Stimulated activated CD8-positive, alpha-beta memory T cell treated with anti-CD3 and anti-CD28 coated beads, Interleukin-2, amount 100 ng/mL, for 1 hour (primary cell): ENCODE results near the gene EMID1.

Source experiments
- DNase-seq, 2 donors: peaks; one replicate each; pipeline ENCODE4 v3.0.0-alpha.2; 2020; ENCODE audit warnings: low read depth in 2 of 2

Gene EMID1

DNA sequence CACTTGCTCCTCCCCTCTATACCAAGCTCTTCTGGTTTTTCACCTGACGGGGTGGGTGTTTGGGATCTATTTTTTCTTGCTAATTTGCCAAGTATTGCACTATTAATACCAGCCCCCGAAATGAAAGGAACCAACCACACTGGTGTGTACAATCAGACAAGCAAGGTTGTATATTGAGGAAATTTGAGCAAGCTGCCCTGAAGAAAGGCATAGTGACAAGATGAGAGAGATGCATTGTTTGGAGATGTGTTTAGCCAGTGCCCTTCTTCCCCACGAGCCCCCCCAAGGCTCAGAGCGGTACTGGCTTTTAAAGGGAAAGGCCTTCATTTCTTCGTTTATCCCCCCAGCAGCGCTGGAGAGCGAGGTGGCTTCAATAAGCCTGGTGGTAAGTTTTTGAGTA lies 85.5 kb downstream of the EMID1 start:
- DNase-seq: no peak

DNA sequence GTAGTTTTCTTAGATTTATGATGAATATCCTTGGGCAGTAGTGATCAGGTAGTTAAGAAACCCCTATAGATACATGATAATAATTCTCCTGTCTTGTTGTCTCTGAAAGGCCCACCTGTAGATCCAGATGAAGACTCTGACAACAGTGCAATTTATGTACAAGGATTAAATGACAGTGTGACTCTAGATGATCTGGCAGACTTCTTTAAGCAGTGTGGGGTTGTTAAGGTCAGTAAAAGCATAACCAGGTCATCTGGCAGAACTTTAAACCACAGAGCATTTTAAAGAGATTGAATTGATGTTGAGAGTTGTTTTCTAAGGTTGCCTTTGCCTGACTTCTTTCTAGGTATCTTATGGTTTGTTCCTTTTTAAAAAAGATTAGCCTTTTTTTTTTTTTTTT lies 86.7 kb downstream of the EMID1 start:
- DNase-seq: no peak

DNA sequence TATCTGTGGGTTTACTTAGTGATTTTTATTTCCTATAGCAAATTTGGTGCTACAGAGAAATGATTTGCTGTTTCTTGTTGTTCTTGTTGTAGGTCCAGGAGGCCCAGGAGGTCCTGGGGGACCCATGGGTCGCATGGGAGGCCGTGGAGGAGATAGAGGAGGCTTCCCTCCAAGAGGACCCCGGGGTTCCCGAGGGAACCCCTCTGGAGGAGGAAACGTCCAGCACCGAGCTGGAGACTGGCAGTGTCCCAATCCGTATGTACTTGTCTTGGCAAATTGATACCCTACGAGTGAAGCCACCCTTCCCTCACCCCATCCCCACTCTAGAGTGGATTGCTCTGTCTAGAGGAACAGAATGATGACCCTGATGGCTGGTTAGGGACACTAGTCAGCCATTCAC lies 92.9 kb downstream of the EMID1 start:
- DNase-seq: no peak

DNA sequence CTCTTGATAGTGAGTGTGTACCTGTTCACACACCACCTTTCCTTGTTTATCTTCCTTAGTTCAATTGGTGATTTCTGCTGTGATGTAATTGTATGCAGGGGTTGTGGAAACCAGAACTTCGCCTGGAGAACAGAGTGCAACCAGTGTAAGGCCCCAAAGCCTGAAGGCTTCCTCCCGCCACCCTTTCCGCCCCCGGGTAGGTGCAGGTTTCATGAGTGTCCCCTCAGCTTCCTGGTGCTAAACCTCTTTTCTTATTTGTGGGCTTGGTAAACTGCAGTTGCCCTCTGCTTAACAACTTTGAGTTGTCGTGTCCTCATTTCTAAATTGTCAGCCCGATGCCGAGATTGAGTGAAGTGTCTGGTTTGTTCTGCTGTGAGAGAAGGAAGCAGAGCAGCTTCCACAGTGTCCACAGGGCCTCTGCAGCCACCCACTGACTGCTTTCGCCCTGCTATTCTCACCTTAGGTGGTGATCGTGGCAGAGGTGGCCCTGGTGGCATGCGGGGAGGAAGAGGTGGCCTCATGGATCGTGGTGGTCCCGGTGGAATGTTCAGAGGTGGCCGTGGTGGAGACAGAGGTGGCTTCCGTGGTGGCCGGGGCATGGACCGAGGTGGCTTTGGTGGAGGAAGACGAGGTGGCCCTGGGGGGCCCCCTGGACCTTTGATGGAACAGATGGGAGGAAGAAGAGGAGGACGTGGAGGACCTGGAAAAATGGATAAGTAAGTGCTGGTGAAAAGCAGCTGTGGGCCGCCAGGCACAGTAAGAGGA lies 93.6 kb downstream of the EMID1 start:
- no peak for DNase-seq

DNA sequence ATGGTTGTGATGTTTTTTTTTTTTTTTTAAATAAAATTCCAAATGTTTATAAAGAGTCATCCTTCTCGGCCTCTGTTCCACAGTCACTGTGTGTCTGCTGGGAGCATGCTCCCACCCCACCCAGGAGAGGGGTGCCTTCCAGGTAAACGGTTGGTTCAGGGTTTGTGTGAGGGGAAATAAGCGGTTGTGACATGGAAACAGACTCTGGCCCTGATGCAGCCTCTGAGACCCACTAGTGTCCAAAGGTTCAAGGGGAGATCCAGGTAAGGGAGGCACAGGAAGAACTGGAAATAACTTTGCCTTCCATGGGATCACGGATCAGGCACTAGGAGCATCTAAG lies 94.7 kb downstream of the EMID1 start:
- no peak for DNase-seq

DNA sequence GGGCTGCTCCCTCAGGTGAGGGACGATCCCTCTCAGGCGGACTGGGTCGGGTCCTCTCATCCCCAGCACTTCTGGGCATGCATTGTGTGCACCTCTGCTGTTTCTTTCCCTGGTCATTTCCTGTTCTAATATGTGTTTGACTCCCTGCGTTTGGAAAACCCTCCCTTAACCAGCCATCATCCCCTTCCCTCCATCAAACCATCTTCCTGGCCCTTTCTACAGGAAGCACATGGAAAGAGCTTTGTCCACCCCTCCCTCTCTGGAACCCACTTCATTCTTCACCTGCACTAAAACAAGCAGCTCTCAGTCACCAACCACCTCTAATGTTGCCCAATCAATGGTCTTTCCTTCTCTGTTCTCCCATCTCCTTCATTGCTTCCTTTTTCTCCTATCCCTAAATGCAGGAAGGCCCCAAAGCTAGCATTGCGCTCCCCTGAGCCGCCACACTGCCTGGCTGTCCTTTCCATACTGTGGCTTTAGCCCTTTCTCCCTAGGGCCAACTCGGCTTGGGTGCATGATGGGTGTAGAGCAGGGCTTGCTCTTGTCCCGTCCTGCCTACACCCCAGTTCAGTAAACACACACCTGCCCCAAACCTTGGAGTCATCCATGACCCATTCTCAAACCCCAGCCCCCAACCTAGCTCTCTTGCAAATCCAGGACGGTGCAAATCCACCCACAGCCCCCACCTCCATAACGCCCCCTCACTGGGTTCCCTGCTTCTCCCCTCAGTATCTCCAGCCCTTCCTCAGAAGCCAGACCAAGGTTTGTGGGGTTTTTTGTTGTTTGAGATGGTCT lies 95.3 kb downstream of the EMID1 start:
- DNase-seq: no peak

DNA sequence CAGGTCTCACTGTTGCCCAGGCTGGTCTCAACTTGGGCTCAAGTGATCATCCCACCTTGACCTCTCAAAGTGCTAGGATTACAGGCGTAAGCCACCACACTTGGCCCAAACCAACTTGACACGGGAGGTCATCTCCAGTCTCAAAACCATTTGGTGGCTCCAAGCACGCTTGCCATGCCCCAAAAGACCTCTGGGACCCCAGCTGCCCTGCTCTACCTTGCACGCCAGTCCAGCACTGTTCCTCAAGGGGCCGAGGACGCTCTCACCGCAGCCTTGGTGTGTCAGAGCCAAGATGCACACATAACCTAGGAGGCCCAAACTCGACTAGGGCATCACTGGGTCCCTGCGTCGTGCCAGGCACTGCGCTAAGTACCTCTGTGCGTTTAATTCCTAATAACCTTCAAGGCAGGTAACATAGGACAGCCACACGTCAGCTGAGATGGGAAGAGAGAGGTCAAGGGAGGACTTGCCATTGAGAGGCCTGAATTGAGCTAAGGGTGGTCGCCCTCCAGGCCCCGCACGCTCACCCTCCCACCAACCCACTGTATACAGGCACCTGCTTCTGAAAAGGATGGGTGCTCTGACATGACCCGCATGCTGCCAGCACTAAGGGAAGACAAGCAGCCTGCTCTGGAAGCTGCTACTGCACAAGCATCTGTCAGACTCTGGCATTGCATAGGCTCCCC lies 96.2 kb downstream of the EMID1 start:
- no peak for DNase-seq

DNA sequence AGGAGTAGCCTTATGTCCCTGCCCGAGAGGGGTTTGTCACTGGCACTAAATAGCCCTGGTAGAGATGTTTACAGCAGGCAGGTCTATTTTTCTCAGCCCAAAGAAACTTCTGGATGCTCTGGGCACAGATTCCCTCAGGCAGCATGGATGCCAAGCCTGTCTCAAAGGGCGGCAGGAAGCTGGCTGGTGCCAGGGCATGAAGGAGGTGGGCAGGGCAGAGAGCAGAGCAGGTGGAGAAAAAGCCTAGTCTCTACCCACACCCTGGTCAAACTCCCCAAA lies 96.6 kb downstream of the EMID1 start:
- no peak for DNase-seq

DNA sequence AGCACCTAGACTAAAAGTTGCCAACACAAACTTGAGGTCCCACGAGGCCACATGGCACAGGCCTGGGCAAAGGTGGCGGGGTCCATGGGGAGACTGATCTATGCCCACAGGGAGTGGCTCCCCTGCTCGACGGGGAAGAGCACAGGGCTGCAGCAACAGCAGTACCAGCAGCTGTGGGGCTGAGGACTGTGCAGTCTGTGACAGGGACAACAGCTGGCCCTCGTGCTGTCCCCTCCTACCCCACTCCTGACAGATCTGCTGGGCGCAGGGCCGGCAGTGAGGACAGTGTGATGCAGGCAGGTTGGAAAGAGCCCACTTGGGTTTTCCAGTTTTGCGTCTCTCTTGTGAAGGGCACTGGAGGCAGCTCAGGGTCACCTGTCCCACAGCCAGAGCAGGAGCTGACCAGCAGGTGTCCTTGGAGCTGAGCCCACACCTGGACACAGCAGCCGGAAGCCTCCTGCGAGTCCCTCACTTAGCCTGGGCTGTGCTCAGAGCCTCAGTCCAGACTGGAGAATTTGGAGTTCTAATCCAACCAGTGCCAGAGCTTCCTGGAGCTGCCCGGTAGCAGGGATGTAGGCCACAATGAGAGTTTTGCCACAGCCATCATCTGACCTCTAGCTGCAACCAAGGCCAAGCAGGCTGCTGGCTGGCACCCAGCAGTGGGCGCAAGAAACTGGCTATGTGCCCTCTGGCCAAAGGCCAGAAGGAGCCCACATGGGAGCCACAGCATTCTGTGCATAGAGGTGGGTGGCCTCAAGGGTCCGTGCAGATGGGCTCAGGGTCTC lies 97.2 kb downstream of the EMID1 start:
- DNase-seq: no peak

DNA sequence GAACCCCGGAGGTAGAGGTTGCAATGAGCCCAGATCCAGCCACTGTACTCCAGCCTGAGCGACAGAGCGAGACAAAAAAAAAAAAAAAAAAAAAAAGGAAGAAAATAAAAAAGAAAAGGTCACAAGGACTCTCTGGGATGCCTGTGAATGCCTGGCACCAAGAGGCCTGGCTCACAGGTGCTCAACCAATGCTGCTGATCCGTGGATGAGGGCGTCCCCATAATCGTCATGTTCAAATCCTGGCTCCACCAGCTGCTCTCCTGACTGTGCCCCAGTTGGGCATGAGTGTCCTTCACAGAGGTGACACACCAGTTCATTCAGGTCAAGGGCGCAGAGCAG lies 100.1 kb downstream of the EMID1 start:
- no peak for DNase-seq

DNA sequence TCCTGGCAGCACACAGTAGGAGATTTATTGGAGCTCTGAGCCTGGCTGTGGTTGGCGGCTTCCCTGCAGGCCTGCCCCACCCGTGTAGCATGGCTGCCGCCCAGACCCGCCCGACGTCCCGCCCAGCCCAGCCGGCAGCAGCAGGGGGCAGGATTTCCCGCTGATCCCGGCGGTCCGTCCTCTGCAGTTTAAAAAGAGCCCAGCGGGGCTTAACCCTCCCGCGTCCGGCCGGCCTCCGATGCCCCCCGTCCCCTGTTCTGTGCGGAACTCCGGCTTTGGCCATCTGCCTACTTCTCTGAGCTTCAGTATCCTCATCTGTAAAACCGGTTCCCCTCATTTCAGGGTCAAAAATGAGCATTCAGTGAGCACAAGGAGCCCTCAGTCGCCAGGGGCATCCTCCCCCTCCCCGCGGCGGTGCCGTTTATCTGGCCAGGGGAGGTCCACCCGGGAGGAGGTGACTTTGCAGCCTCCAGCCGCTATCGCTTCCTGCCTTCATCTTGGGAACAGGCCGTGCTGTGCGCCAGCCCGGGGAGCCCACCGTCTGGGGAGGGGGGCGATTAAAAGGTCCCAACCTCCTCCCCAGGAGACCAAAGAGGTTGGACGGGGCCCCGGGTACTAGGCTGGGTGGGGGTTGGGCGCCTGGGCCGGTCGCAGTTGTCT lies 100.6 kb downstream of the EMID1 start, which contains the start of gene GAS2L1:
GAS2L1 (plus strand) TSS at position 476 of the 660 bp plus-strand sequence. CDS start 1,456 bp downstream, outside the sequence.
- DNase-seq: peak in 1 of 2 donors; percentile 16

DNA sequence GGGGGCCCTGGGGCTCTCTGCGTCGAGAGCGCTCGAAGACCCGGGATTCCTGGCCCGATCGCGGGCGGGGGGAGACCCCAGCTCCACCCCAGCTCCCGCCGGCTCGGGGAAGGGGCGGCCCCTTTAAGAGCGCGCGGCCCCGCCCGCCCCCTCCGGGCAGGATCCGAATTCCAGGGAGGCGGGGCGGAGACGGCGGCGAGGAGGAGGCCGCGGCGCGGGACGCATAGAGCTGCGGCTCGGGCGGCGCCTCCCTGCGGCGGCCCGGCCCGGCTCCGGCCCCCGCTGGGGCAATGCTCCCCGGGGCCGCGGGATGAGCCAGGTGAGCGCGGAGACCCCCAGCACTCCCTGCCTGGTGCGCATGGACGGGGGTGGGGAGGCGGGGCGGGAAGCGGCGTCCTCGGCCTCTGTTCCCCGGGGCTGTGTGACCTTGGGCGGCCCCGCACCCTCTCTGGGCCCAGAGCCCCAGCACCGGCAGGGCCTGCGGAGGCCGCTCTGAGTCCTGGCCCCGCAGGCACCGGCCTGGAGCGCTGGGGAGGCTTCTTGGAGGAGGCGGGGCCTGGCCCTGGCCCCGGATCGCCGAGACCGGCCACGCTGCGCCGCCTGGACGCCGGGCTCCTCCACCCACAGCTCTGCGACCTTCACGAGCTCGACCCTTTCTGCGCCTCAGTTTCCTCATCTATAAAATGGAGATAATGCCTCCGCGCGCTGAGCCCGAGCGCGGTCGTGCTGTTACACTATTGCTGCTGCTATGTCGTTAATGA lies 101.3 kb downstream of the EMID1 start:
- no peak for DNase-seq

DNA sequence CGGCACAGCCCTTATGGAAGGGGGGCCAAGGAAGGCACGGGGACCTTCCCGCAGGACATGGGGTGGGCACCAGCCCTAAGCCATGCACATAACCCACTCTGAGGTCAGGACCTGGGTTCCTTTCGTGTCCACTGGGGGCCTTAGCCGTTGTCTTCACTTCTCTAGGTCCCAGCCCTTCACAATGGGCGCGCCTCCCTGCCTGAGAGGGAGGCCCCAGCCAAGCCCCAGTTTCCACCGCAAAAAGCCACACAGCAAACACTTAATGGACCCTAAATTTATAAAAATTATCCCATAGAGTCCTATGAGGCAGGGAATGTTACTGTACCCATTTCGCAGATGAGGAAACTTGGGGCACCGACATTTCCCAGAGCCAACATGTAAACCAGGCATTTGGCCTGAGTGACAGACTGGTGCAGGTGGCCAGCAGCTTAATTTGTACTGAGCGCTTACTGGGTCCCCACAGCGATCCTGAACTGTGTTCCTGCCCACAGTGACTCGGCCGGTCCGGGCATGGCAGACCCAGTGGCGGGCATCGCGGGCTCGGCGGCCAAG lies 102.0 kb downstream of the EMID1 start:
- no peak for DNase-seq

DNA sequence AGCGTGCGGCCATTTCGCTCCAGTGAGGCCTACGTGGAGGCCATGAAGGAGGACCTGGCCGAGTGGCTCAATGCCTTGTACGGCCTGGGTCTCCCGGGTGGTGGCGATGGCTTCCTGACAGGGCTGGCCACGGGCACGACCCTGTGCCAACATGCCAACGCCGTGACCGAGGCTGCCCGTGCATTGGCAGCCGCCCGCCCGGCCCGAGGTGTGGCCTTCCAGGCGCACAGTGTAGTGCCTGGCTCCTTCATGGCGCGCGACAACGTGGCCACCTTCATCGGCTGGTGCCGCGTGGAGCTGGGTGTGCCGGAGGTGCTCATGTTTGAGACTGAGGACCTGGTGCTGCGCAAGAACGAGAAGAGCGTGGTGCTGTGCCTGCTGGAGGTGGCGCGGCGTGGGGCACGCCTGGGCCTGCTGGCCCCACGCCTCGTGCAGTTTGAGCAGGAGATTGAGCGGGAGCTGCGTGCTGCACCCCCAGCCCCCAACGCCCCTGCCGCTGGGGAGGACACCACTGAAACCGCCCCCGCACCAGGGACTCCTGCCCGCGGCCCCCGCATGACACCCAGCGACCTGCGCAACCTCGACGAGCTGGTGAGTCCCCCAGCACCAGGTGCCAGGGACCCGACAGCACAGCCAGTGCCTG lies 102.6 kb downstream of the EMID1 start:
- no peak for DNase-seq

DNA sequence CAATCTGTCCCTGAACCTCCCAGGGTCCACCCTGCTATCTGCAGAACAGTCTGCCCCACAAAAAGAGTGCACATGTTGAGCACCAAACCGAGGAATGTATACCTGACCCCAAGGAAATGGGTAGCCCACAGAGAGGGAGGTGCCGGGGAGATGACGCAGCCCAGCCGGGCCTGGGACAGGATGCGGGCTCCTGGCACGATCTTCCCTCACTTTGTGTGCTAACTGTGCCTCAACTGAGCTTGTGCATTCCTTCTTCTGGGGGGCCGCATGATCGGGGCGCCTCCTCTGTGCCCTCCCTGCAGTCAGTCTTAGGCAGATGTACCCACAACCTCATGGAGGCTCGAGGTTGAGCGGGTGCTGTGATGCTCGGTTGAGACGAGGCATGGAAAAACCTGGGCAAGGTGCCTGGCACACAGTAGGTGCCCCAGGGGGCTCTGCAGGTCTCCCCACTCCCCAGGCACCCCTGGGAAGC lies 103.1 kb downstream of the EMID1 start:
- no peak for DNase-seq
